Epithelial cell of proximal tubule (primary cell): ENCODE measurements around the gene DRC7. TPM values are rescaled to one million over a fixed set of nuclear protein-coding genes. Genes with fewer than 3 reads are reported as not detected.

Experiments
- DNase-seq: peaks from one replicate; pipeline ENCODE4 v3.0.0-alpha.2; 2011; ENCODE audit warnings: low read depth
- H3K4me3 ChIP-seq: 2 replicates; pipeline ENCODE4 v1.5.1; 2011; ENCODE audit warnings: low read depth, mild to moderate bottlenecking, low read length
- CTCF ChIP-seq: conservative IDR thresholded peaks from 2 replicates; pipeline ENCODE4 v1.5.1; 2012; ENCODE audit warnings: low read depth, mild to moderate bottlenecking, low read length
- total RNA-seq: library from RNA; depleted of rRNA; stranded (reverse); fragments of >200 nt; gene quantifications from 2 replicates; pipeline ENCODE4 v1.2.3, GENCODE V29; 2015

The DRC7 gene
- total RNA-seq, 1 donor from 2014 or later, result not detected

DNA sequence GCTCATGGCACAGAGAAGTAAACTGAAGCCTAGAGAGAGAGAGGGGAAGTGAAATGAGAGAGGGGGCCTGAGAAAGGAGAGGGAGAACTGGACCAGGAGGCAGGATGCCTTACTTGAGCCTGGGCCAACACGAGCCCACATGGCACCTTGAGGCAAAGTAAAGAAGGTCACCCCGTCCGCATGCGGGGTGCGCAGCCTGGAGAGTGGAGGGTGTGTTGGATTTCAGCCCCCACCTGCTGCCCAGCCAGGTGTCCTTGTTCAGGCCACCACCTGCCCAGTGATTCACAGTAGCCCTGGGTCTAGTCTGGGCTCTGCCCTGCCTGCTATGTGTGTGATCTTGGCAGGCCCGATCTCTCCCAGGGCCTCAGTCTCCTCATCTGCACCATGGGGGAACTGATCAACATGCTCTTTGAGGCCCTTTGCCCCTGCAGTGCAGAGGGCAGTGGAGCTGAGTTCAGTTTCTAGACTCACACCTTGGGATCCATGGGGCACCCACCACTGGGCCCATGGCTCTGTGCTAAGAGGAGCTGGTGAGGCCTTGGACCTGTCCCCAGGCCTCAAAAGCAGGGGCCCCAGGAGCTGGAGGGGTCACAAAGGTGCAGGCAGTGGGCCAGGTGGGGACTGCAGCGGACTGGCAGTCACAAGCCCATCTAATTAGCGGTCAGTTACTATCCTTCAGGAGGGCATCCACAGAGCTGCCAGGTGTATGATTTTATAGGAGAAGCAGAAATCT is 9.8 kb upstream of the DRC7 start:
- TF ChIP-seq CTCF, result no peak
- DNase-seq, result no peak
- H3K4me3 ChIP-seq, result no peak overlapping the region

- no peak overlapping the region for H3K4me3 ChIP-seq
- no peak for TF ChIP-seq CTCF
- DNase-seq, result no peak
Observed at GRCh38 chr16:57685633-57686032, 9.0 kb upstream of the DRC7 start.

DNA sequence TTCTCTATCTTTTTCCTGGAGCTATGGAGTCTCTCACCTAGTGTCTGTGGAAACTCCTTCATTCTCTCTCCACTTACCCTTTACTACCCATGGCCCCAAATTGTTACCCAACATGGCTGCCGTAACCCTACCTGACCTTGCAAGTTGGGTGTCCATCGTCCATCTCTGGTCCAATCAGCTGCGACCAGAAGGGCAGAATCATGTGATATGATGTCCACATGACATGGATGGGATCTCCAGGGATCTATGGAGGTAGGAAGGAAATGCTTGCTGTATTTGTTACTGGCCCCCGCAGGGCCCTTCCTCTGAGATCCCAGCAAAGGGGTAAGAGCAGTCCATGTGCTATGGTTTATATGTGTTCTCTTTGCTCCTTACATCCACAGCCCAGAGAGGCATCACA is 8.0 kb upstream of the DRC7 start:
- DNase-seq, result no peak
- no peak for TF ChIP-seq CTCF
- no peak overlapping the region for H3K4me3 ChIP-seq

- H3K4me3 ChIP-seq, result no peak overlapping the region
- no peak for DNase-seq
- no peak for TF ChIP-seq CTCF
Observed at GRCh38 chr16:57687363-57687929, 7.2 kb upstream of the DRC7 start.

GRCh38 chr16:57688487-57688986 is 6.1 kb upstream of the DRC7 start:
- DNase-seq, result no peak
- no peak overlapping the region for H3K4me3 ChIP-seq
- no peak for TF ChIP-seq CTCF

DNA sequence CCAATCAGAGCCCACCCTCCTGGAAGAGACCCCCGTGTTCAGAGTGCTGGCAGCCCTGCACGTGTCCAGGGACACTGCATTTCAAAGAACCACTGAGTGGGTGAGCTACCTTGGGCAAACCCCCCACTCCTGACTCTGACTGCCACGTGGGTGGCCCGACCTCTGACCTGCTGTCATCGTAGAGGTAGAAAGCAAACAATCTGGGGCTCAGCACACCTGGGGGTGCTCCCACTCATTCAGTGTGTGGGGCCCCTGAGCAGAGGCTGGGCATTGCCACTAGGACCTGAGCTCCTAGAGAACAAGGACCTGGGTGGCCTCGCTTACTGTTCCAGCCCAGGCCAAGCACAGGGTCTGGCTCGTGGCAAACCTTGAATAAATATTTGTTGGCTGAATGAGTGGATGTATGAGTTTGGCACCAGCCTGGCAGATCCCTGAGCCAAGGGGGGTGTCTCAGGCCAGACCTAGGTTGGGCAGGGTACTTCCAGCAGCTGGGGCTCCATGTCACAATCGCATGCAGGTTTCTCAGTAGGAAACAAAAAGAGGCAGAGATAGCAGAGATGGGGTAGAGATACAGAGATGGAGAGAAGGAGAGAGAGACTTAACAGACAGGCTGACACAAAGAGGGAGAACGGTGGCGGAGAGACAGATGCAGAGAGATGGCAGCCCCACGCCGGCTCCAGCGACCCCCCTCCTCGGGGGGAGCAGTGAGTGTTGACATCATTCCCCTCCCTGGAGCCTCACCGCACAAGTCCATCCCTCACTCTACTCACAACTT is 5.4 kb upstream of the DRC7 start:
- no peak for TF ChIP-seq CTCF
- DNase-seq, result no peak
- no peak overlapping the region for H3K4me3 ChIP-seq
